Mesenchymal stem cell (in vitro differentiated cells and primary cell): Measurements from ENCODE around the gene RNF7.

Experiments
- DNase-seq: peaks from one replicate; pipeline ENCODE4 v3.0.0-alpha.2; 2013
- H2AFZ ChIP-seq: one replicate; pipeline ENCODE4 v1.6.1; 2013; ENCODE audit warnings: low read depth, mild to moderate bottlenecking, control low read depth, inconsistent platforms, low read length, moderate library complexity
- H2AK5ac ChIP-seq: 2 replicates; pipeline ENCODE4 v1.6.1; 2013; ENCODE audit warnings: low read length, moderate library complexity, mild to moderate bottlenecking, inconsistent platforms; ENCODE audit not compliant: severe bottlenecking
- H2BK120ac ChIP-seq: one replicate; pipeline ENCODE4 v1.6.1; 2013; ENCODE audit warnings: low read depth, mild to moderate bottlenecking, inconsistent platforms, low read length, moderate library complexity
- H2BK12ac ChIP-seq, 2 experiments: one replicate each; pipeline ENCODE4 v1.6.1; 2013; ENCODE audit warnings: inconsistent platforms in 2 of 2, low read length in 2 of 2, mild to moderate bottlenecking in 2 of 2, moderate library complexity in 2 of 2, control low read depth in 1 of 2
- H2BK15ac ChIP-seq: one replicate; pipeline ENCODE4 v1.6.1; 2013; ENCODE audit warnings: mild to moderate bottlenecking, low read depth, inconsistent platforms; ENCODE audit not compliant: poor library complexity, severe bottlenecking
- H2BK5ac ChIP-seq: 2 replicates; pipeline ENCODE4 v1.6.1; 2013; ENCODE audit warnings: low read depth, mild to moderate bottlenecking, low read length, control low read depth, inconsistent platforms; ENCODE audit not compliant: poor library complexity, severe bottlenecking
- H3K14ac ChIP-seq, 2 experiments: one replicate each; pipeline ENCODE4 v1.6.1; 2013; ENCODE audit warnings: inconsistent platforms in 2 of 2, low read length in 2 of 2, control low read depth in 1 of 2, mild to moderate bottlenecking in 1 of 2, moderate library complexity in 1 of 2
- H3K18ac ChIP-seq, 2 experiments: one replicate each; pipeline ENCODE4 v1.6.1; 2013; ENCODE audit warnings: inconsistent platforms in 2 of 2, low read length in 2 of 2, control low read depth in 1 of 2, low read depth in 1 of 2, mild to moderate bottlenecking in 1 of 2
- H3K23ac ChIP-seq, 2 experiments: one replicate each; pipeline ENCODE4 v1.6.1; 2013; ENCODE audit warnings: inconsistent platforms in 2 of 2, low read length in 2 of 2, mild to moderate bottlenecking in 2 of 2, moderate library complexity in 2 of 2, control low read depth in 1 of 2
- H3K27ac ChIP-seq: 2 replicates; pipeline ENCODE4 v1.5.1; 2013; ENCODE audit warnings: mild to moderate bottlenecking, moderate library complexity, low read length, control low read depth, inconsistent platforms; ENCODE audit not compliant: poor library complexity, severe bottlenecking
- H3K27me3 ChIP-seq, 2 experiments: 2 replicates each; pipeline versions ENCODE4 v1.6.1 to v1.7.0; 2013; ENCODE audit warnings: low read length in 2 of 2, mild to moderate bottlenecking in 2 of 2, moderate library complexity in 2 of 2, control low read depth in 1 of 2, inconsistent platforms in 1 of 2; ENCODE audit not compliant: control insufficient read depth in 1 of 2, insufficient read depth in 1 of 2
- H3K36me3 ChIP-seq, 2 experiments: 2 replicates each; pipeline versions ENCODE4 v1.6.1 to v1.7.0; 2013; ENCODE audit warnings: low read length in 2 of 2, control low read depth in 1 of 2, inconsistent platforms in 1 of 2, low read depth in 1 of 2, mild to moderate bottlenecking in 1 of 2; ENCODE audit not compliant: insufficient read depth in 2 of 2, control insufficient read depth in 1 of 2
- H3K4ac ChIP-seq, 2 experiments: one replicate each; pipeline ENCODE4 v1.6.1; 2013; ENCODE audit warnings: inconsistent platforms in 2 of 2, low read length in 2 of 2, mild to moderate bottlenecking in 2 of 2, moderate library complexity in 2 of 2, control low read depth in 1 of 2, low read depth in 1 of 2
- H3K4me1 ChIP-seq: 2 replicates; pipeline ENCODE4 v1.6.1; 2013; ENCODE audit warnings: low read depth, low read length, control low read depth; ENCODE audit not compliant: control insufficient read depth, insufficient read depth
- H3K4me2 ChIP-seq: 2 replicates; pipeline ENCODE4 v1.6.1; 2013; ENCODE audit warnings: low read length, mild to moderate bottlenecking, inconsistent platforms; ENCODE audit not compliant: poor library complexity, severe bottlenecking
- H3K4me3 ChIP-seq, 2 experiments: 2 replicates each; pipeline versions ENCODE4 v1.5.1 to v1.7.0; 2013; ENCODE audit warnings: low read length in 2 of 2, mild to moderate bottlenecking in 2 of 2, control low read depth in 1 of 2, low read depth in 1 of 2; ENCODE audit not compliant: insufficient read depth in 1 of 2
- H3K79me1 ChIP-seq: replicated peaks from 2 replicates; pipeline ENCODE4 v1.6.1; 2013; ENCODE audit warnings: mild to moderate bottlenecking, control low read depth, low read length, inconsistent platforms; ENCODE audit not compliant: poor library complexity, severe bottlenecking
- H3K9ac ChIP-seq: 2 replicates; pipeline ENCODE4 v1.7.0; 2013; ENCODE audit warnings: mild to moderate bottlenecking, low read length, moderate library complexity
- H3K9me3 ChIP-seq: 2 replicates; pipeline ENCODE4 v1.7.0; 2013; ENCODE audit warnings: mild to moderate bottlenecking, low read length; ENCODE audit not compliant: control insufficient read depth
- H4K8ac ChIP-seq: one replicate; pipeline ENCODE4 v1.6.1; 2013; ENCODE audit warnings: inconsistent platforms, mild to moderate bottlenecking, low read length, moderate library complexity
- H4K91ac ChIP-seq: one replicate; pipeline ENCODE4 v1.6.1; 2013; ENCODE audit warnings: mild to moderate bottlenecking, low read length, inconsistent platforms
- WGBS: methylation state at CpG from one replicate; pipeline ENCODE4 v1.1.7; 2013; ENCODE audit warnings: mixed read lengths; 5-methylcytosine and 5-hydroxymethylcytosine counted together

RNF7 gene

DNA sequence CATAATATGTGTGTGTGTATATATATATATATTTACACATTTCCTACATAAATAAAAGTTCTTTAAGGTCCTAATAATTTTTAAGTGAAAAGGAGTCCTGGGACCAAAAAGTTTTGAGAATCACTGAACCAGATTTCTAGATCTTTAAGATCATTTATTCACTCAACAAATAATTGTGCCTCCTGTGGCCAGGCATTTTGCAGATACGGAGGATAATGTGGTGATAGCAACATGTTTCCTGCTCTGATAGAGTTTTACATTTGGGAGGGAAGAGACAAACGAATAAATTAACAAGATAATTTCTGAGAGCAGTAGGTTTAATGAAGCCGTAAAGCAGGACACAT, 448 bp upstream of the RNF7 start:
- no peak overlapping the region for H3K14ac ChIP-seq
- H2BK5ac ChIP-seq = no peak overlapping the region
- H3K9me3 ChIP-seq = no peaks in the 10 kb centered on the region
- H4K91ac ChIP-seq = no peak overlapping the region
- no peak overlapping the region for H3K4me2 ChIP-seq
- H3K4ac ChIP-seq = no peak overlapping the region
- H3K23ac ChIP-seq = no peak overlapping the region
- 6% methylated on average over 3 of the region's 3 CpGs for WGBS
- H3K18ac ChIP-seq = no peak overlapping the region
- no peak for DNase-seq
- no peak overlapping the region for H2AFZ ChIP-seq
- no peaks in the 10 kb centered on the region for H3K27me3 ChIP-seq
- peak overlapping the region; percentile 79 for H3K27ac ChIP-seq
- peak overlapping the region in 1 of 2 experiments; percentile 59 for H3K4me3 ChIP-seq
- no peak overlapping the region for H2BK12ac ChIP-seq
- H3K36me3 ChIP-seq = peaks cover 0 to 12% of the 10 kb centered on the region in 2 experiments
- H2AK5ac ChIP-seq = no peak overlapping the region
- H4K8ac ChIP-seq = no peak overlapping the region
- peak overlapping the region; percentile 95 for H3K9ac ChIP-seq
- no peak overlapping the region for H2BK120ac ChIP-seq
- H2BK15ac ChIP-seq = no peak overlapping the region
- peaks cover 3% of the 10 kb centered on the region for H3K4me1 ChIP-seq
- no peaks in the 10 kb centered on the region for H3K79me1 ChIP-seq

DNA sequence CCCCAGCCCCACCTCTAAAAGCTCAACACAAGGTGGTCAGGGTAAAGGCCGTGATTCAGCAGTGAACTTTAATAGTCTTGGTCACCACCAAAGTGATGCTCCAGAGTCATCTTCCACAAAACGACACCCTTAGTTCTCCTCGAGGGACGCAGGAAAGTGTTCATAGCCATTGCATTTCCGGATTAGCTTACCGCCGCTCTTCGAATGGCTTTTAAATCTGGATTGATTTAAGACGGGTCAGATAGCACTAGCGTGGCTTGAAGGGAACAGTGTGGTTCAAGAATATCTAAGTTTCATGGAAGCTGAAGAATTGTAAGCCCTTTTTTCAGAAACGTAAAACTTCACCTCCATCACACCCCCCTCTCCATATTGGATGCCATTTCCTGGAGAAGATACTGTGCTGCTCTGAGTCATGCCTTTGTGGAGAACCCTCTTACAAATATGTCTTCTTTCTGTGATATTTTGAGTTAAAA, 829 bp downstream of the RNF7 start:
- Histone ChIP-seq H3K4ac (peak overlapping the region in 1 of 2 experiments; percentile 30), H2AK5ac (peak overlapping the region; percentile 7), H3K14ac (peak overlapping the region in 1 of 2 experiments; percentile 18), H3K9me3 (no peaks in the 10 kb centered on the region), H3K9ac (peak overlapping the region; percentile 95), H3K4me1 (peaks cover 3% of the 10 kb centered on the region), H4K8ac (no peak overlapping the region), H2AFZ (no peak overlapping the region), H2BK120ac (peak overlapping the region; percentile 22), H3K79me1 (no peaks in the 10 kb centered on the region), H3K27me3 (no peaks in the 10 kb centered on the region), H3K4me3 (peak overlapping the region; percentile 72 to 90), H3K23ac (no peak overlapping the region), H3K27ac (peak overlapping the region; percentile 53), H3K18ac (peak overlapping the region; percentile 79 to 86), H2BK5ac (no peak overlapping the region), H2BK12ac (no peak overlapping the region), H3K4me2 (peak overlapping the region; percentile 34), H2BK15ac (no peak overlapping the region), H4K91ac (no peak overlapping the region), H3K36me3 (peaks cover 0 to 23% of the 10 kb centered on the region in 2 experiments)
- peak; percentile 64 for DNase-seq
- WGBS = under 1% methylated on average over 9 of the region's 11 CpGs

DNA sequence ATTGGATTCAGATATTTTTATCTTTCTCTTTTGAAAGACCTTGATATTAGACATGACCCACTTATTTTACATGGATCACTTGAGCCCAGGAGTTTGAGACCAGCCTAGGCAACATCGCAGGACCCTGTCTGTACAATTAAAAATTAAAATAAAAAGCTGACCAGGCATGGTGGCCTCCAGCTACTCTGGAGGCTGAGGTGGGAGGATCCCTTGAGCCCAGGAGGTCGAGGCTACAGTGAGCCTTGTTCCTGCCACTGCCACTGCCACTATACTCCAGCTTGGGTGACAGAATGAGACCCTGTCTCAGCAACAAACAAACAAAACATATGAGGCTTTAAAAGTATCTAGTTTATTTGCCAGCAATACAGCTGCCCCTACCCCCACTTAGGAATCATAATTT, 1.6 kb downstream of the RNF7 start:
- Histone ChIP-seq H2AK5ac (peak overlapping the region; percentile 61), H4K91ac (no peak overlapping the region), H3K14ac (no peak overlapping the region), H3K4ac (no peak overlapping the region), H2BK5ac (no peak overlapping the region), H3K23ac (no peak overlapping the region), H3K27ac (no peak overlapping the region), H3K36me3 (peaks cover 0 to 31% of the 10 kb centered on the region in 2 experiments), H2BK15ac (no peak overlapping the region), H3K4me2 (peak overlapping the region; percentile 41), H3K79me1 (peaks cover 3% of the 10 kb centered on the region), H3K4me3 (peak overlapping the region in 1 of 2 experiments; percentile 90), H3K9me3 (no peaks in the 10 kb centered on the region), H4K8ac (no peak overlapping the region), H3K9ac (peak overlapping the region; percentile 95), H2AFZ (no peak overlapping the region), H3K27me3 (no peaks in the 10 kb centered on the region), H2BK120ac (no peak overlapping the region), H3K18ac (no peak overlapping the region), H2BK12ac (no peak overlapping the region), H3K4me1 (peaks cover 3% of the 10 kb centered on the region)
- DNase-seq = no peak
- WGBS = 83% methylated on average over 2 of the region's 2 CpGs

DNA sequence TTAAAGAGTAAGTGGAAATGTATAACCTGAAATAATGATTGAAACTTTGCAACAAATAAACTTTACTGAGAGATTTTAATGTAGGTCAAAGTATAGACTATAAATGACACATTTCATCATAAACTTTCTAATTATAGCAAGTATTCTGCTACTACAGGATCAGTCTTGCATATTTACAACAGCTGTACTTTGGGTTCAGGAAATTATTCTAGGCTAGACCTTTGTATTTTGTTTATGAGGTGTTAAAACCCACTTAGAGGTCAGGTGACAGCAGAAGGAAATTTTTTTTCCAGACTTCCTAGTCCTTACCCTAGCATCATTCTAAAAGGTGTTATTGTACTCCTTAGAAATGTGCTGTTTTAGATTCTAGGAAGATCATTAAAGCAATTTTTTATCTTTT, 2.3 kb downstream of the RNF7 start:
- no peak overlapping the region for H4K8ac ChIP-seq
- H3K27ac ChIP-seq = no peak overlapping the region
- no peak overlapping the region for H2BK12ac ChIP-seq
- H2AK5ac ChIP-seq = no peak overlapping the region
- H3K4me1 ChIP-seq = peaks cover 3% of the 10 kb centered on the region
- H3K4ac ChIP-seq = no peak overlapping the region
- H3K4me2 ChIP-seq = no peak overlapping the region
- no peak overlapping the region for H2BK120ac ChIP-seq
- peak overlapping the region; percentile 95 for H3K9ac ChIP-seq
- H3K36me3 ChIP-seq = peaks cover 3 to 37% of the 10 kb centered on the region in 2 experiments
- no peak overlapping the region for H3K23ac ChIP-seq
- no peak overlapping the region for H2BK15ac ChIP-seq
- H2BK5ac ChIP-seq = no peak overlapping the region
- H4K91ac ChIP-seq = no peak overlapping the region
- no peak overlapping the region for H3K18ac ChIP-seq
- H3K9me3 ChIP-seq = no peaks in the 10 kb centered on the region
- peak overlapping the region in 1 of 2 experiments; percentile 90 for H3K4me3 ChIP-seq
- H3K27me3 ChIP-seq = no peaks in the 10 kb centered on the region
- H3K14ac ChIP-seq = no peak overlapping the region
- H2AFZ ChIP-seq = no peak overlapping the region
- DNase-seq = no peak
- peaks cover 7% of the 10 kb centered on the region for H3K79me1 ChIP-seq
